Measurements from ENCODE around the gene PLEKHG1.

The PLEKHG1 gene

GRCh38 chr6:150620244-150620643 lies 20.6 kb downstream of the PLEKHG1 start:
- DNase-seq (ENCODE audit: low read depth in 2 of 2), result no peak

GRCh38 chr6:150620763-150621162 lies 21.1 kb downstream of the PLEKHG1 start:
- DNase-seq (ENCODE audit: low read depth in 2 of 2), result no peak

- no peak for DNase-seq (ENCODE audit: low read depth in 2 of 2)
Measured at GRCh38 chr6:150622476-150622875, 22.8 kb downstream of the PLEKHG1 start.

- DNase-seq (ENCODE audit: low read depth in 2 of 2), result no peak
Measured at GRCh38 chr6:150622941-150623874, 23.5 kb downstream of the PLEKHG1 start.

GRCh38 chr6:150624191-150624590 lies 24.5 kb downstream of the PLEKHG1 start:
- no peak for DNase-seq (ENCODE audit: low read depth in 2 of 2)

- no peak for DNase-seq (ENCODE audit: low read depth in 2 of 2)
Measured at GRCh38 chr6:150625927-150626326, 26.2 kb downstream of the PLEKHG1 start.

- no peak for DNase-seq (ENCODE audit: low read depth in 2 of 2)
Measured at GRCh38 chr6:150627154-150627553, 27.5 kb downstream of the PLEKHG1 start.

- DNase-seq (ENCODE audit: low read depth in 2 of 2), result no peak
Measured at GRCh38 chr6:150627585-150628025, 27.9 kb downstream of the PLEKHG1 start.

GRCh38 chr6:150628908-150629307 lies 29.2 kb downstream of the PLEKHG1 start:
- no peak for DNase-seq (ENCODE audit: low read depth in 2 of 2)

- DNase-seq (ENCODE audit: low read depth in 2 of 2), result no peak
Measured at GRCh38 chr6:150631283-150631983, 31.7 kb downstream of the PLEKHG1 start.

GRCh38 chr6:150631984-150632642 lies 32.4 kb downstream of the PLEKHG1 start:
- no peak for DNase-seq (ENCODE audit: low read depth in 2 of 2)

GRCh38 chr6:150632785-150633485 lies 33.2 kb downstream of the PLEKHG1 start:
- DNase-seq (ENCODE audit: low read depth in 2 of 2), result no peak

GRCh38 chr6:150633486-150633834 lies 33.8 kb downstream of the PLEKHG1 start:
- DNase-seq (ENCODE audit: low read depth in 2 of 2), result no peak

GRCh38 chr6:150634176-150634963 lies 34.7 kb downstream of the PLEKHG1 start:
- DNase-seq (ENCODE audit: low read depth in 2 of 2), result no peak

GRCh38 chr6:150634964-150635292 lies 35.2 kb downstream of the PLEKHG1 start:
- DNase-seq (ENCODE audit: low read depth in 2 of 2), result no peak

- DNase-seq (ENCODE audit: low read depth in 2 of 2), result no peak
Measured at GRCh38 chr6:150635906-150636514, 36.3 kb downstream of the PLEKHG1 start.

- DNase-seq (ENCODE audit: low read depth in 2 of 2), result no peak
Measured at GRCh38 chr6:150636808-150637207, 37.1 kb downstream of the PLEKHG1 start.

GRCh38 chr6:150637266-150637665 lies 37.6 kb downstream of the PLEKHG1 start:
- no peak for DNase-seq (ENCODE audit: low read depth in 2 of 2)

GRCh38 chr6:150638267-150638666 lies 38.6 kb downstream of the PLEKHG1 start:
- DNase-seq (ENCODE audit: low read depth in 2 of 2), result no peak

- DNase-seq (ENCODE audit: low read depth in 2 of 2), result no peak
Measured at GRCh38 chr6:150638765-150639164, 39.1 kb downstream of the PLEKHG1 start.
